HEK293 (cell line): ENCODE measurements around the gene DDI1.

Source experiments
- CTCF ChIA-PET: fragments of 350-600 bp; formaldehyde crosslinking; extraction: SDS; loops from one replicate; lab custom pipeline; 2021; ENCODE audit warnings: antibody characterized with exemption; lab: Yijun Ruan, JAX
- POLR2A ChIA-PET: fragments of 300-600 bp; formaldehyde crosslinking; extraction: SDS; loops from one replicate; lab custom pipeline; 2020; ENCODE audit warnings: antibody characterized with exemption, inconsistent platforms; lab: Yijun Ruan, JAX
- H3K27ac ChIP-seq: fragments of 200-500 bp; sonication (Bioruptor generic); 2 replicates; pipeline ENCODE4 v1.5.1; 2014; ENCODE audit warnings: low read depth, low read length, control low read depth, inconsistent platforms; ENCODE audit errors: extremely low read depth
- H3K36me3 ChIP-seq, 2 experiments: fragments of 200-500 bp in 1 of 2; sonication (Bioruptor generic) in 1 of 2; 1 replicate in 1 of 2; 2 replicates in 1 of 2; pipeline ENCODE4 v1.5.1; 2014 to 2017; ENCODE audit warnings: inconsistent platforms in 2 of 2, low read length in 2 of 2; ENCODE audit not compliant: control insufficient read depth in 2 of 2, insufficient read depth in 1 of 2
- H3K4me1 ChIP-seq: fragments of 200-500 bp; sonication (Bioruptor generic); 2 replicates; pipeline ENCODE4 v1.5.1; 2014; ENCODE audit warnings: mild to moderate bottlenecking, low read length, inconsistent platforms; ENCODE audit not compliant: control insufficient read depth, insufficient read depth
- H3K4me3 ChIP-seq: 2 replicates; pipeline ENCODE4 v1.5.1; 2011; ENCODE audit warnings: low read depth, mild to moderate bottlenecking, control low read depth, low read length, moderate library complexity
- H3K9me3 ChIP-seq: fragments of 200-500 bp; sonication (Bioruptor generic); 2 replicates; pipeline ENCODE4 v1.5.1; 2014; ENCODE audit warnings: low read depth, low read length, inconsistent platforms; ENCODE audit not compliant: control insufficient read depth, insufficient read depth
- AEBP2 ChIP-seq: fragments of 450-650 bp; formaldehyde crosslinking; IDR thresholded peaks from 2 replicates; pipeline ENCODE4 v1.5.1; 2016; ENCODE audit warnings: missing biosample characterization, missing genetic modification characterization, borderline replicate concordance
- FEZF1 ChIP-seq: fragments of 450-650 bp; formaldehyde crosslinking; IDR thresholded peaks from 2 replicates; pipeline ENCODE4 v1.5.1; 2016; ENCODE audit warnings: missing biosample characterization, missing genetic modification characterization
- GLI2 ChIP-seq: fragments of 450-650 bp; formaldehyde crosslinking; IDR thresholded peaks from 2 replicates; pipeline ENCODE4; 2017; ENCODE audit warnings: missing biosample characterization, missing genetic modification characterization, low read depth, borderline replicate concordance
- HIC1 ChIP-seq: fragments of 450-650 bp; formaldehyde crosslinking; IDR thresholded peaks from 2 replicates; pipeline ENCODE4 v1.5.1; 2016; ENCODE audit warnings: missing biosample characterization, missing genetic modification characterization
- KLF8 ChIP-seq: fragments of 450-650 bp; formaldehyde crosslinking; IDR thresholded peaks from 2 replicates; pipeline ENCODE4 v1.5.1; 2016; ENCODE audit warnings: missing biosample characterization, missing genetic modification characterization
- PRDM6 ChIP-seq: fragments of 450-650 bp; formaldehyde crosslinking; IDR thresholded peaks from 2 replicates; pipeline ENCODE4 v1.5.1; 2017; ENCODE audit warnings: missing biosample characterization, missing genetic modification characterization
- SALL2 ChIP-seq: fragments of 450-650 bp; formaldehyde crosslinking; IDR thresholded peaks from 2 replicates; pipeline ENCODE4 v1.5.0; 2017; ENCODE audit warnings: missing biosample characterization, mild to moderate bottlenecking, missing genetic modification characterization, borderline replicate concordance
- SP7 ChIP-seq: fragments of 450-650 bp; formaldehyde crosslinking; IDR thresholded peaks from 2 replicates; pipeline ENCODE4 v1.5.1; 2016; ENCODE audit warnings: missing biosample characterization, missing genetic modification characterization
- TRIM28 ChIP-seq: IDR thresholded peaks from 2 replicates; pipeline ENCODE4 v1.6.1; 2011; ENCODE audit warnings: low read length, control low read depth, borderline replicate concordance
- ZBTB20 ChIP-seq: fragments of 450-650 bp; formaldehyde crosslinking; IDR thresholded peaks from 2 replicates; pipeline ENCODE4 v1.5.1; 2016; ENCODE audit warnings: missing biosample characterization, missing genetic modification characterization
- ZFP3 ChIP-seq: fragments of 450-650 bp; formaldehyde crosslinking; IDR thresholded peaks from 2 replicates; pipeline ENCODE4 v1.5.1; 2016; ENCODE audit warnings: low read depth, missing biosample characterization, missing genetic modification characterization
- ZNF112 ChIP-seq: fragments of 450-650 bp; formaldehyde crosslinking; IDR thresholded peaks from 2 replicates; pipeline ENCODE4 v1.5.0; 2017; ENCODE audit warnings: missing biosample characterization, missing genetic modification characterization
- ZNF132 ChIP-seq: fragments of 450-650 bp; formaldehyde crosslinking; IDR thresholded peaks from 2 replicates; pipeline ENCODE4 v1.5.1; 2017; ENCODE audit warnings: missing biosample characterization, missing genetic modification characterization, borderline replicate concordance
- ZNF169 ChIP-seq: fragments of 450-650 bp; formaldehyde crosslinking; IDR thresholded peaks from 2 replicates; pipeline ENCODE4 v1.5.1; 2016; ENCODE audit warnings: missing biosample characterization, missing genetic modification characterization
- ZNF174 ChIP-seq: fragments of 450-650 bp; formaldehyde crosslinking; IDR thresholded peaks from 2 replicates; pipeline ENCODE4 v1.5.0; 2017; ENCODE audit warnings: missing biosample characterization, mild to moderate bottlenecking, missing genetic modification characterization
- ZNF18 ChIP-seq: fragments of 450-650 bp; formaldehyde crosslinking; IDR thresholded peaks from 2 replicates; pipeline ENCODE4 v1.5.1; 2016; ENCODE audit warnings: missing biosample characterization, missing genetic modification characterization
- ZNF223 ChIP-seq: fragments of 450-650 bp; formaldehyde crosslinking; IDR thresholded peaks from 2 replicates; pipeline ENCODE4 v1.5.1; 2016; ENCODE audit warnings: missing biosample characterization, missing genetic modification characterization
- ZNF239 ChIP-seq: fragments of 450-650 bp; formaldehyde crosslinking; IDR thresholded peaks from 2 replicates; pipeline ENCODE4 v1.5.1; 2016; ENCODE audit warnings: missing biosample characterization, missing genetic modification characterization
- ZNF280C ChIP-seq: fragments of 450-650 bp; formaldehyde crosslinking; IDR thresholded peaks from 2 replicates; pipeline ENCODE4 v1.5.1; 2016; ENCODE audit warnings: missing biosample characterization, missing genetic modification characterization
- ZNF426 ChIP-seq: fragments of 450-650 bp; formaldehyde crosslinking; IDR thresholded peaks from 2 replicates; pipeline ENCODE4 v1.5.1; 2017; ENCODE audit warnings: missing biosample characterization, missing genetic modification characterization, mild to moderate bottlenecking, inconsistent platforms, moderate library complexity
- ZNF549 ChIP-seq: fragments of 450-650 bp; IDR thresholded peaks from 2 replicates; pipeline ENCODE4 v1.5.1; 2018; ENCODE audit warnings: missing biosample characterization, missing genetic modification characterization, mild to moderate bottlenecking, inconsistent platforms, moderate library complexity
- ZNF626 ChIP-seq: fragments of 450-650 bp; sonication (Bioruptor Pico); formaldehyde crosslinking; IDR thresholded peaks from 2 replicates; pipeline ENCODE4 v1.5.1; 2018; ENCODE audit warnings: missing biosample characterization, missing genetic modification characterization, inconsistent platforms
- ZNF660 ChIP-seq: fragments of 450-650 bp; IDR thresholded peaks from 2 replicates; pipeline ENCODE4 v1.5.1; 2018; ENCODE audit warnings: missing biosample characterization, mild to moderate bottlenecking, missing genetic modification characterization
- ZNF701 ChIP-seq: fragments of 450-650 bp; formaldehyde crosslinking; IDR thresholded peaks from 2 replicates; pipeline ENCODE4 v1.5.1; 2016; ENCODE audit warnings: missing biosample characterization, missing genetic modification characterization
- ZNF768 ChIP-seq: fragments of 450-650 bp; formaldehyde crosslinking; IDR thresholded peaks from 2 replicates; pipeline ENCODE4 v1.5.1; 2018; ENCODE audit warnings: missing biosample characterization, mild to moderate bottlenecking, missing genetic modification characterization
- ZNF792 ChIP-seq: fragments of 450-650 bp; formaldehyde crosslinking; IDR thresholded peaks from 2 replicates; pipeline ENCODE4 v1.5.1; 2016; ENCODE audit warnings: missing biosample characterization, missing genetic modification characterization

Gene DDI1

GRCh38 chr11:104015649-104016415, 20.6 kb upstream of the DDI1 start:
- ChIA-PET POLR2A (no interaction called here), CTCF (interaction anchor here (0.7 kb wide), 1 partner anchor 329 kb away, joined by 3 read pairs; no protein-coding TSS in a partner anchor)
- TF ChIP-seq GLI2 (tag by site-specific recombination) (no peak), ZNF626 (tag by site-specific recombination) (no peak), SALL2 (tag by site-specific recombination) (no peak), ZNF768 (no peak), PRDM6 (tag by site-specific recombination) (no peak), HIC1 (tag by site-specific recombination) (no peak), ZNF792 (tag by site-specific recombination) (no peak), FEZF1 (no peak), ZNF426 (tag by site-specific recombination) (no peak), ZNF223 (tag by site-specific recombination) (no peak), ZNF280C (tag by site-specific recombination) (no peak), ZNF174 (tag by site-specific recombination) (no peak), ZNF169 (tag by site-specific recombination) (no peak), ZBTB20 (tag by site-specific recombination) (no peak), ZNF132 (tag by site-specific recombination) (no peak), ZNF549 (tag by site-specific recombination) (no peak), ZFP3 (no peak), KLF8 (no peak), ZNF112 (tag by site-specific recombination) (no peak)
- Histone ChIP-seq H3K9me3 (no peaks in the 10 kb centered on the region), H3K36me3 (no peaks in the 10 kb centered on the region), H3K27ac (no peak overlapping the region), H3K4me1 (no peaks in the 10 kb centered on the region), H3K4me3 (no peak overlapping the region)

- Histone ChIP-seq H3K27ac (no peak overlapping the region), H3K36me3 (no peaks in the 10 kb centered on the region), H3K4me3 (no peak overlapping the region), H3K9me3 (no peaks in the 10 kb centered on the region), H3K4me1 (no peaks in the 10 kb centered on the region)
- ChIA-PET CTCF (interaction anchor here (0.8 kb wide), 1 partner anchor 96 kb away, joined by 3 read pairs; no protein-coding TSS in a partner anchor), POLR2A (no interaction called here)
- TF ChIP-seq SP7 (tag by site-specific recombination) = no peak
- TF ChIP-seq ZNF660 (tag by site-specific recombination) = no peak
- TF ChIP-seq ZNF701 (tag by site-specific recombination) = no peak
- no peak for TF ChIP-seq ZNF18 (tag by site-specific recombination)
- no peak for TF ChIP-seq TRIM28
- TF ChIP-seq AEBP2 = no peak
- no peak for TF ChIP-seq ZNF239
- TF ChIP-seq FEZF1 = no peak
Measured at GRCh38 chr11:104024572-104024971, 11.9 kb upstream of the DDI1 start.
